Measurements from ENCODE around the gene SLC43A2.
A peak's percentile ranks its signal among the peaks of the same experiment; 100 is the strongest.
"Not testable (repeated sequence)": the region's sequence is repeated elsewhere in the genome, so short reads cannot be mapped to it uniquely, and the experiment has no call there.

Gene SLC43A2

DNA sequence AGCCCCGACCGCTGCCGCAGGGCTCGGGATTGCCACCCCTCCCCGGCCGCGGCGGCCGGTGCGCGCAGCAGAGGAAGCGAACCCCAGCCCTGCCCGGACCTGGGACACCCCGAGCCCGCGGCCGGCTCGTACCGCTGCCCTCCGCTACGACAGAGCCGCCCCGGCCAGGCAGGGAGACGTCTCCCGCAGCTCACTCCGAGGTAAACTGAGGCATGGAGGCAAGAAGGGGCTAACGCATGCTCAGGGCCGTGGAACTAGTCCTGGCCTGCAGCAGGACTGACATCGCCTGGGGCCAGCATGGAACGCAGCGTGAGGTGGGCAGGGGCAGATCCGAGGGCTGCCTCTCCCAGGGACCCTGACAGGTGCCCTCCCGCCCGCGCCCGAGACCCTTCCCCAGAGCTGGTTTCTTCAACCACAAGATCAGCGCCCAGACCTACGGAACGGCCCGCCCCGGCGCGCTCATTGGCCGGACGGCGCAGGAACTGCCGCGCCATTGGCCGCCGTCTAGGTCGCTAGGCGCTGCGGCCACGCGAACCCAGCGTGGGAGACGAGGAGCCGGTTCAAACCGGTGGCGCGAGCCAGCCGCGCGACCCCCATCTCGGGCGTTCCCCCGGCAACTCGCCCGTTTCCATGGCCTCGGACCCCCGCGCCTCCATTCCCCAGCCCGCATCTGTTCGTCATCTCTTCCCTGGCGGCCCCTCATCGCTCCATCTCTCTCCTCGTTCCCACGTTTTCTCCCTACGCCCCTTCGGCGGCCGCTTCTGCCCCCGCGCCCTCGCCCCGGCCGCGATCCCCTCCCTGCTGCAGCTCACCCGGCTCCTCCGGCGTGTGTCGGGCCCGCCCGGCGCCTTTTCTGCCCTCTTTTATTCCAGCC, at the start of gene SLC43A2:
SLC43A2 (minus strand) TSS at position 853 of the 874 bp plus-strand sequence. CDS start 960 bp downstream, outside the sequence.
- DNase-seq, result peak in 57 of 58 donors; percentile 39 to 91 (median 80)

DNA sequence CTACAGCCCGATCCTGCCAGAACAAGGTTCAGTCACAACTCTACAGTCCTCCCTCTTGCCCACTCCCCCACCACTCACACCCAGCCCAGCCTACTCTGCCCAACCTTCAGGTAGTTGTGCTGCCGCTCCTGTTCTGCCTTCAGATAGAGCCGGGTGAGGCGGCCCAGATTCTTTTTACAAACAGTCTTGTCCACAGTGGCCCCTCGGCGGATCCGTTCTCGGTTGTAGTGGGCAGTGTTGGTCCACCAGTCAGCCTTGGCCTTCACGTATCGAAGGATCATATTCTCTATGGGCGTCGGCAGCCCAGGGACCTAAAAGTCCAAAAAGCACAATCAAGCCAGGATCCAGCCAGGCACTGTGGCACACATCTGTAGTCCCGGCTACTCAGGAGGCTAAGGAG, 47.8 kb upstream of the SLC43A2 start:
- no peak for DNase-seq

DNA sequence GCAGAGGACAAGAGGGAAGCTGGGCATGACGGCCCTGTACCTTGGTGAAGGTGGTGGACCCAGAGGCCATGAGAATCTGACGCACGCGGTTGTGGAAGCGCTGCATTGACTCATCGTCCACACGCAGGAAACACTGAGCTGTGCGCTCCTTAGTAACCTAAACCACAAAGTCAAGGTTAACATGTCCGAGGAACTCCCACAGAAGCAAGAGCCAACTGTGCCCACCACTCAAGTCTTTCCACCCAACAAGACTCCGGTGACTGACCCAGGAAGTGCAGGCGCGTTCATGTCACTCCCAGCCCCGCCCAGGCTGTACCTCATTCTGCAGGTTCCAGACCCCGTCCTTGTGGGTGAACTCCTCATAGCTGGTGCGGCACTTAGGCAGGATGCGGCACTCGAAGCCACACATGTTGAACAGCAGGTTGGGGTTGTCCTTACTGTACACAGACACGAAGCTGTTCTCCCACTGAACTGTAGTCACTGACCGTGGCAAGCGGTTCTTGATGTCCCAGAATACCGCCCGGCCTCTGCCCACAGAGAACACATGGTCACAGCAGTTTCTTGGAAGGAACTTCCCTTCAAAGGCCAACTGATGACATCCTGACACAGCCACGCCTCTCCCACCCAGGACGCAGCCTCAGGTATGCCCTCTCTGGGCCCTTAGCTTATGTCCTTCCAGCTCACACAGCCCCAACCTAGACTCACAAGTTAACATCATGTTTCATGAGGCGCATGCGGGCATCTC, 44.6 kb upstream of the SLC43A2 start:
- no peak for DNase-seq

DNA sequence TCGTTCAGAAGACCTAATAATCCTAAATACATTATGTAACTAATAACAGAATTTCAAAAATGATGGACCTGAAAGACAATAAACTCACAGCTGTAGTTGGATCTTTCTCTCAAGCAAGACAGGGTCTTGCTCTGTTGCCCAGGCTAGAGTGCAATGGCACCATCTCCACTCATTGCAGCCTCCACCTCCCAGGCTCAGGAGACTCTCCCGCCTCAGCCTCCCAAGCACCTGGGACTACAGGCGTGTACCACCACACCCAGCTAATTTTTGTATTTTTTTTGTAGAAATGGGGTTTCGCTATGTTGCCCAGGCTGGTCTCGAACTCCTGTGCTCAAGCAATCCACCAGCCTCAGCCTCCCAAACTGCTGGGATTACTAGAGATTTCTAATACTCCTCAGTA, 35.3 kb upstream of the SLC43A2 start:
- DNase-seq, result not testable (repeated sequence)

DNA sequence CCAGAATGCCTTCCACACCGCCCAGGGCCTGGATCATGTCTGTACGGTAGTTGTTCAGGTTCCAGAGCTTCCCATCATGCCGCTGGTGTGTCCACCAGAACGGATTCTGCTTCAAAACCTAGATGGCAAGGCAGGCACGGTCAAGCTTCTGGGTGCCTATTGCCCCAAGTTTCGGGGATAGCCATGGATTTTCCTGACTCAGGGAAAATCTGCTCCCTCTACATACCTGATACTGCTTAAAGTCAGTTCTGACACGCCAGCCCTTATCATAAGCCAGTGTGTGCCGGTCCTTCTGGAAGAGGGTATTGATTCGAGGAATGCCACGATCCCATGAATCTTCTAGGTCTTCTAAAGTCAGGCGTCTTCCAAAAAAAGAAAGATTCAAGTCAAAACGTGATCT, 32.4 kb upstream of the SLC43A2 start:
- no peak for DNase-seq

DNA sequence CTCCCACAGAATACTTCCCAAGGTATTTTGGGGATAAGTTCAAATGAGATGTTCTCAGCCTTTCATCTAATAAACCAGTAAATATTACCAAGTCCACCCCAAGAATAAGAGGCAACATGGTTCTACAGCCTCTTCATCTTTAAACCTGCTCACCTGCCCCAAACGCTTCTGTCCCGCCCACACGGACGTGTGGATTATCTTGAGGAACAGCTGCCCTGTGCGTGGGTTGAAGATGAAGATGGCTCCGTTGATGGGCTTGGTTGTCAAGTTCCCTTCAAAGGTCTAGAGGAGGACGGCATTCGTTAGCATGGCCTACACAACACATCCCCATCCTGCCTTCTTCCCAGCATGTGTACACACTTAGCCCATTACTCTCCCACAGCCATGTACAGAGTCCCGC, 29.5 kb upstream of the SLC43A2 start:
- no peak for DNase-seq

DNA sequence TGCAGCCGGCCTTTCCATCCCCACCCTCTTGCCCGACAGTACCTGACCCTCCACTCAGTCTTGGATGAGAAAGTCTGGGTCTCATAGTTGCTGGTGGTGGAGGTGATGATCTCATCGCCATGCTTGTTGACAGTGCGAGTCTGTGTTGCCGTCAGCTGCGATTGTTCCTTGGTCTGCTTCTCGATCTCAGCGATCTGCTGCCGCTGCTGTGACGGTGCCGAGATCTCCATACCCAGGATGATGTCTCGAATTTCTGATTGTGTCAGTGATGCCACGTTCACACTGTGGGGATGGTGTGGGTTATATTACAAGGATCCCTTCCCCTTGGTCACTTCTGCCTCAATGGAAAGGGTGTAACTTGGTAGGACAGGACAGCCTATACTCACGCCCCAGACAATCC, 25.1 kb upstream of the SLC43A2 start:
- no peak for DNase-seq

DNA sequence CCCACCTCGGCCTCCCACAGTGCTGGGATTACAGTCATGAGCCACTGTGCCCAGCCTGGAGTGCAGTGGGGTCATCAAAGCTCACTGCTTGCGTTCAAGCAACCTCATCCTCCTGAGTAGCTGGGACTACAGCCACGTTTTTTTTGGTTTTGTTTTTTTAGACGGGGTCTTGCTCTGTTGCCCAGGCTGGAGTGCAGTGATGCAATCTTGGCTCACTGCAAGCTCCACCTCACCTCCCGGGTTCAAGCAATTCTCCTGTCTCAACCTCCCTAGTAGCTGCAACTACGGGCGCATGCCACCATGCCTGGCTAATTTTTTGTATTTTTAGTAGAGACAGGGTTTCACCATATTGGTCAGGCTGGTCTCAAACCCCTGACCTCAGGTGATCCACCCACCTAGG, 24.2 kb upstream of the SLC43A2 start:
- not testable (repeated sequence) for DNase-seq

DNA sequence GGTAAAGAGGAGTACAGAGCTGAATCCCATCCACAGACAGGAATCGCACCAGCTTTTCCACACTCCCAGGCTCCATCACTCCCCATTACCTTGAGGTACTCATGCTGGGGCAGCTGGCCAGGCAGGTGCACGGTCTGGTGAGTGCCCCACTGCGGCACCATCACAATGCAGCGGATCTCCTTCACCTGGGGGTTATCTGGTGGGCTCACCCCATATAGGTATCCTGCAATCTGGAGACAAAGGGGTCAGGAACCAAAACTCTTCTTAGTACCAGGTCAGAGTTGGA, 22.9 kb upstream of the SLC43A2 start:
- DNase-seq, result no peak

DNA sequence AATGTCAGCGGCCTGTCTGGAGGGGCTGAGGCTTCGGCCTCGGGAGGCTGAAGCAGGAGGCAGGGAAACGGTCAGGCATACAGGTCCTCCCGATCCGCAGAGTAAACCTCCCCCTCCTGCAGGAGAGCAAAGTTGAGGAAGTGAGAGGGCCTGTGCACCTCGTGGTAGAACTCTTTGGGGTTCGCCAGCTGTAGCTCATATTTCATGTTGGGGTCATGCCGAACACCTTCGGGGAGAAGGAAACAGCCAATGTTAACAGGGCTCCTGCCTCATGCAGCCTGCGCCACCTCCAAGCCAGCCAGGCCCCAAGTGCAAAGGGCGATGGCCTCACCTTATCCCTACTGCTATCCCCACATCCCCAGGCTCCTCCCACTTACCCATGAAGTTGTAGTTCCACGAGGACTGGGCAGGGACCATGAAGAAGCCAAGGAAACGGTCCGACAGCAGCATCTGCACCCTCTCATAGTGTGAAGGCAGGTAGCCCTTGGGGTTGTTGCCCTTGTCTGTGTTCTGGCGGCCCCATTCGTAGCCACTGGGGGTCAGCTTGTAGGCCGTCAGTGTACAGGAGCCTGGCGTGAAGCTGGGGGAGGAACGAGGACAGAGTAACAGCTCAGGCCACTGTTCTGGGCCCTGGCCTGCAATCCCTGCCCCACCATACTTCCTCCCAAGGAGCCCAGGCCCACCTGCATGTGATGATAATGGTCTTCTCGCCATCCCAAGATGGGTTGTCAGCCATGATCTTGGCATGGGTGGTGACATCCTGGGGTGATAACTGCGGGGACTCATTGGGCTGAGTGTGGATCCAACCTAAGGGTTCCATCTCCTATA, 22.3 kb upstream of the SLC43A2 start:
- DNase-seq, result no peak

DNA sequence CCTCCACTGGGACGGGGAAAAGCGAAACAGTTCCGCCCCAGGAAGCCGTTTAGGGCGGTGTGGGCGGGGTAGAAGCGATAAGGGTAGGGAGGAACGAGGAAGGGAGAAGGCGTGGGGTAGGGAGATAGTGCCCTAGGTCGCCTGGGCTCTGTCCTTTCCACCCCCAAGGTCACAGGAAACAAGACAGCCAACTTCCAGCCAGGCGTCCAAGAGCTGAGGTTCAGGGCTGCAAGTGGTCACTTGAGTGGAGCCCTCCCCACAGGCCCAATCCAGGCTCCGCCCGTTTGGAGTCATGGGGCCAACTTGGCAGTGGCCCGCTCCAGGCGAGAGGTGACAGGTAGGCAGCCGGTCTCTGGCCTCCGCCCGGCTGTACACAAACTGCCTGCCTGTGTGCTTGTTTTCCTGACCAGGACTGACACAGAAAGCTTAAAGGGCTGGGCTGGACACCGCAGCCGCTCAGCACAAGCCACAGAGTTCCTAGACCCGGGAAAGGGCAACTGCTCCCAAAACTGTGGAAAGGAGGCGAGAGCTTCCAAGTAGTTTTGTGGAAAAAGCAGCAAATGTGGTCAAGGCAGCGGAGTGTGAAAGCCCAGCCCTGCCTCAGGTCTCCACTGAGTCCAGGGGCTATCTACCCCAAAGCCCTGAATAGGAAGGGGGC, 21.3 kb upstream of the SLC43A2 start, which contains the start of gene RILP:
RILP (minus strand) TSS at position 23 of the 658 bp plus-strand sequence. CDS start 62 bp downstream, outside the sequence.
- DNase-seq, result peak in 5 of 58 donors; percentile 20 to 28 (median 25)

DNA sequence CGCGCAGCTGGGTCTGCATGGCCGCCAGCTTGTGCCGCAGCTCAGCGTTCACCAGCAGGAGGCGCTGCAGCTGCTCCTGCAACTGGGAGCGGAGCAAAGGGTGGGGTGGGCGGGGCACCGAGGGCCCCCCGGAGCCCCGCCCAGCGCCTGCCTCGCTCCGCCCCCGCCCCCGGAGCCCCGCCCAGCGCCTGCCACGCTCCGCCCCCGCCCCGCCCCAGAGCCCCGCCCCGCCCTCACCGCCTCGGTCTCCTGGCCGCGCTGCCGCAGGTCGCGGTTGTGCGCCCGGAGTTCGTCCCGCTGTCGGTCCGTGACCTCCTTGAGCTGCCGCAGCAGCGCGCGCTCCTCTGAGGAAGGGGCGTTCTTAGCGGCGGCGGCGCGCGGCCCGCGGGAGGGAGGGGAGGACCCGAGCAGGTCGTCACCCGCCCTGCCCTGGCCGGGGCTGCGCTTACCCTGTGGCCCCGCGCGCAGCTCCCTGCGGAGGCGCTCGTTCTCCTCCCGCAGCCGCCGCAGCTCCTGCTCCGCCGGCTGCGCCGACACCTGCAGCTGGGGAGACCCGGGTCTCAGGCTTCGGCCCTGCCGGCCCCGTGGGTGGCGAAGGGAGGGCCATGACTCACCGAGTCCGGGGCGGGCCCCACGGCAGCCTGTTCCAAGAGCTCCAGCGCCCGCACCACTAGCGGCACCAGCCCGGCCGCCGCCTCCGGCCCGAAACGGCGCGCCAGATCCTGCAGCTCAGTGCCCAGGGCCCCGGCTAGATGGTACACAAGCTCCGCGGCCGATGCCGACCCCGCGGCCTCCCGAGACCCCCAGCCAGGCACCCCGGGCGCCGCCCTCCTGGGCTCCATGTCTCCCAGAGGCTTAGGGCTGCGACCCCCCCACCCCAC, 20.6 kb upstream of the SLC43A2 start:
- DNase-seq, result peak in 57 of 58 donors; percentile 33 to 96 (median 91)

DNA sequence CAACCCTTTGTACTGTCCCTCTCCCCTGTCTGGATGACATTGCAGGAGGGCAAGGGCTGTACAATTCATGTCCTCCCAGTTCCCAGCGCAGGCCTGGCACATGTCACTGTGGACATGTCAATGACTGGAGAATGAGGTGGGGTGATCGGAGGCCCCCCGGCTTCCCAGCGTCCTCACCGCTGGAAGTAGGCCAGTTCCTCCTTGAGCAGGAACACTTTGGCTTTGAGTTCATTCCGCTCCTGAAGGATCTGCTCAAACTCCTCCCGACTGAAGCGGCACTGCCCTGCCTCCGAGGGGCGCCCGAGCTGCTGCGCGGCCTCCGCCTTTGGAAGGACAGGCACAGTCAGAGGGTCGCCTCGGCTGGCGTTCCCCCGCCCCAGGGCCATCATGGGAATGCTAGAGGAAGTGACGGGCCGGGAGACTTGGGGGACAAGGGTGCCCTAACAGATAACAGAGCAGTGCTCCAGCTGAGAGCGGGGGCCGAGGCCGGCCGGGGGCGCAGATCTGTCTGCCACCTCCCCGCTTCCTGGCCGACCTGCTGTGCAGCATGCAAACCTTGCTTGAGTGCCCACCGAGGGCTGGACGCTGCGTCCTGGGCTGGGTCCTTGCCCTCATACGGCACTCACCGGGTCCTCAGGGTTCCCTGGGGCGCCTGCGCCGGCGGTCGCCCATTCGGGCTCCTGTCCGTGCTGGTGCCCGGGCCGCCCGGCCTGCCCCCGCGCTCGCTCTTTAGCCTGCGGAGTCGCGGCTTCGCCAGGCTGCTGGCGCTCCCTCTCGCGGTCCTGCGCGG, 19.7 kb upstream of the SLC43A2 start:
- DNase-seq, result peak in 9 of 58 donors; percentile 38 to 65 (median 52)

DNA sequence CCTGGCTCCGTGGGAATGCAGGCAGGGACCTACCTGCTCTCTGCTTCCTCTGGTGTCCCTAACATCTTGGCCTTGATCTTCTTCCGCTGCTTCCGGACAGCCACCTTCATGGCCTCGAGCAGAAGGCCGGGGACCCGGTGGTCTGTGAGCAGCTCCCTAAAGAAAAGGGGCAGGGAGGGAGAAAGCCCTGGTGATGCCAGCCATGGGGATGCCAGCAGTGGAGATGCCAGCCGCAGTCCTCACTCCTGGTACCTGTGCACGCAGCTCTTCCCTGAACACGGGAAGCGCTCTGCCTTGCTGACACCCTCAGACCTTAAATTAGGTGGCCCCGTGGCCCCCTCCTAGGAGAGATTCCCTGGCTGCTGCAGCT, 19.2 kb upstream of the SLC43A2 start:
- DNase-seq, result no peak

DNA sequence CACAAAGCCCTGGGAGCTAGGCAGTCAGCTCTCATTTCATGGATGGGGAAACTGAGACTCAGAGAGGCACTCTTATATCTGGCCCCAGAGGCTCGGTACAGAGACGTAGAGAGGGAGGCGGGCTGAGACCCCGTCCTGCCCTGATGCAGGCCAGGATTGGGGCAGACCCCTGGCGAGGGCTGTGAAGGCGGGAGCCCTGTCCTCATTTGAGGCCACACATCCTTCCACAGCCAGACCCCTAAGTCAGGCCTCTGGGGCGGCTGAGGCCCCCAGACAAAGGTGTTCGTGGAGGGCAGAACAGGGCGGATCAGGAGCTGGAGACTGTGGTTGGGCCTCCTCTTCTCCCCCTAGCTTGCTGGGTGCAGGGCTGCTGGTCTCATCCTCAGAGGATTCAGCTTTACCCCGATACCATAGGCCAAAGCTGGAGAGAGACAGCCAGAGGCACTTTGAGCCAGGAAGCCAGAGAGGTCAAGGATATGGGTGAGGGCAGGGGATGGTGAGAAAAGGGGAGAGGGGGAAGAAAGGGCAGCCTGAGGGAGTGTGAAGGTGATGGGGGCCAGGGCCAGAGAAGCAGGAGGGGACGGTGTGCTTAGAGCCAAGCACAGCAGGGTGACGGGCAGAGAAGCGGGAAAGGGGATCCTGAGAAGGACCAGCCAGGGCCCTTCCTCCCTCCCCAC, 17.7 kb upstream of the SLC43A2 start:
- DNase-seq, result no peak

DNA sequence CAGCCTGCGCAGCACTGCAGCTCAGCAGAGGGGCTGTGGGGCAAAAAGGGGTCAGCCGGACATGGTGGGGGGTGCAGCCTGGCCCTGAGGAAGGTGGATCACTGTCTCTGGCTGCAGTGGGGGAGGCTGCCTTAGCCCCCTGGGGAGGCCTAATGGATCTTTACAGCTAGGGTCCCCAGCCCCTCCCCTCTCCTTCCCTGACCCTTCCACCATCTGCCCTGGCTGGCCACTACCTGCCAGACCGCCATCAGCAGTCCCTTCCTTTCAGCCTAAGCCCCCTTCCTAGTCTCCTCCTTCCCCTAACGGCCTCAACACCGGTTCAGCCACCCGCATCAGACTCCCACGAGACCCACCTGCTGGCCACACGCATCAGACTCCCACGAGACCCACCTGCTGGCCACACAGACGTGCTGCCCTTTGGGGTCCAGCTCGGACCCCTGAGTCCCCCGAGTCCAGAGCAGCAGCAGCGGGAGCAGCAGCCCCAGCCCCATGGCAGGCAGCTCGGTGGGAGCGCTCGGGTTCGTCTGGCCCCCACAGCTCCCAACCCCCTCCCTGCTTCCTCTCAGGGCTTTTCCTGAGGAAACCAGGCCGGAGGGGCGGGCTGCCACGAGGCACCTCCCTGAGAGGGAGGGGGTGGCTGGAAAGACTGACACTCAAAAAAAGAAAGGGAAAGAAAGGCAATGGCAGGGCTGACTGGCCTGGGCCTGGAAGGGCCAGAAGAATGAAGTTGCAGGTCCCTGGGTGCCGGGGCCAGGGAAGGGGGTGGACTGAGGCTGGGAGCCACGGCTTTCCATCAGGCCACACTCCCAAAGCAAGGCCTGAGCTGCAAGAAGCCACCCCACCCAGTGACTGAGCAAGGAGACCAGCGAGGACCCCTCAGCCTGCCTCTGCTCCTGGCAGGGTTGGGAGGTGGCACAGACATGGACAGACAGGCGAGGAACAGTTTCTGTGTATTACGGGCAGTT, 16.9 kb upstream of the SLC43A2 start, which contains the start of gene SCARF1:
SCARF1 (minus strand) TSS at position 526 of the 965 bp plus-strand sequence; CDS start at position 491, 35 bp downstream.
- peak in 4 of 58 donors; percentile 26 to 40 (median 34) for DNase-seq
